ENCODE results near the gene KCNJ4. TPM values are rescaled to one million over a fixed set of nuclear protein-coding genes. Genes with fewer than 3 reads are reported as not detected.
"Not testable (repeated sequence)": the region's sequence is repeated elsewhere in the genome, so short reads cannot be mapped to it uniquely, and the experiment has no call there.

The KCNJ4 gene
- total RNA-seq, 1 experiment from 2014 or later, result 0.18 TPM

DNA sequence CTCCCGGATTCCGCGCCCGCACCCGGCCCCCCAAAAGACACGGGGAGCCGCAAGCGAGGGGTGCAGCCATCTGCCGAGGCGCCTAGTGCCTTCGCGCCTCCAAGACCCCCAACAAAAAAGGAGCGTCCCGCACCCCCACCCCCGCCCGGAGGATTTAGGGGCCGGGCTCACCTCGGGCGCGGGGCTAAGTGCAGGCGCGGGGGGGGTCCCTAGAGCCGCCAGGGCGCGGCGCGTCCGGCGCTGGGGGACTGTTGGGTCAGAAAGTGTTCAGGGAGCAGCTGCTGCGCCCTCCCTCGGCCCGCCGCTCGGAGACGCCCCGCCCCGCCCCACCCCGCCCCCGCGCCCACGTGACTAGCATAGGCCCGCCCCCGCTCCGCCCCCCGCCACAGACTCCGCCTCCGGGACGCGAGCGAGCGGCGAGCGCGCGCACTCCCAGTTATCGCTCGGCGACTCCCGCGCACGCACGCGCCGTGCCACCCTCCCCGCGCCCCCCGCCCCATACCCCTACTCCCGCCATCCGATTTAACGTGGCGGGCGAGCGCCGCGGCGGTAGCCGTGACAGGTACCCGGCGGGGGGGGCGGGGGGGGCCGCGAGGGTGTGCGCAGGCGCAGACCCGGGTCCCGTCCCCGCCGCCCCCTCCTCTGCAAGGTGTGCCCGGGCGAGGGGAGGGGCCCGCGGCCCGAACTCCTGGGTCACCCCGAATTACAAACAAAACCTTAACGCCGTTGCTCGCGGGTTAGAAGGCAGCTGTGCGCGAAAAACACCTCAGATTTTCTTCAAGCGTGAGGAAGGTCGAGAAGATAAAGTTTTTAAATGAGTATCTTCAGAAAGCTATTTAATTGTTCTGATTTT is 56.2 kb downstream of the KCNJ4 start:
- BruUV-seq (replicated peaks), result no TSS peak
- POLR2A ChIA-PET, result interaction anchor here (0.7 kb wide), 1 partner anchor 155 kb away, joined by 4 read pairs; no protein-coding TSS in a partner anchor
- peak overlapping the region; percentile 61 to 66 for H3K4me3 ChIP-seq (ENCODE audit: low read depth in 2 of 2, low read length in 2 of 2)

DNA sequence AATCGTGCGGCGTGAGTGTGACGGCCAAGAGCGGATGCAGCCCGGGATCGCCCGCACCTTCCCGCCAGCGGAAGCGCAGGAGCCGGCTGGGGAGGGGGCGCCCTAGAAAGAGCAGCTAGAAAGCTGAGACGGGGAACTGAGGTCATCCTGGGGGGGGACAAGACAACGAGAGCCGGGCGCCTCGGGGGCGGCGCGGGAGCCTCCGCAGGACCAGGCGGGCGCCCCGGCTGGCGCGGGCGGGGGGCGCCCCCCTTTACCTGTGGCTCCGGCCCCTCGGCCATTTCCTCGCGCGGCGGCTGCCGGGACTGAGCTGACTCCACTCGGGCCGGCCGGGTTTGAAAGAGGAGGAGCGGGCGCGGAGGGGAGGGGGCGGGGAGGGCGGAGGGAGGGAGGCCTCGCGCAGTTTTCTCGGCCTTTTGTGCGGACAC is 56.8 kb downstream of the KCNJ4 start:
- H3K36me3 ChIP-seq (ENCODE audit: control insufficient read depth, insufficient read depth, low read length); H3K4me1 ChIP-seq (ENCODE audit: control insufficient read depth, insufficient read depth, low read length); BruUV-seq (replicated peaks); H3K27ac ChIP-seq (ENCODE audit: low read length); DNase-seq (ENCODE audit: low read depth, low spot score); H3K9me3 ChIP-seq (ENCODE audit: control insufficient read depth, insufficient read depth, low read depth, low read length); in situ Hi-C loops (cut with HindIII; ENCODE audit: low pct_unique_long_range_greater_than_20kb, low sequenced_read_pairs); H3K27me3 ChIP-seq (ENCODE audit: control insufficient read depth, insufficient read depth, low read length): not testable (repeated sequence)
- intact Hi-C loops (cut with micrococcal nuclease; ENCODE audit: unreplicated experiment), result loop anchor here (10.0 kb wide), 1 partner anchor 177 kb away; the partner anchor contains the start of gene DMC1
- peak; percentile 86 for ATAC-seq
- H3K4me3 ChIP-seq (ENCODE audit: low read depth in 2 of 2, low read length in 2 of 2), result peak overlapping the region; percentile 61
- ChIA-PET POLR2A (interaction anchor here (0.6 kb wide), 1 partner anchor 196 kb away, joined by 3 read pairs; the partner anchor contains the start of gene MAFF), CTCF (interaction anchor here (0.6 kb wide), 3 partner anchors 175 to 1098 kb away, joined by 3 to 8 read pairs (median 3); no protein-coding TSS in a partner anchor)

More for the DNA sequence above, 56.2 kb downstream of the KCNJ4 start:
- no peak for DNase-seq (ENCODE audit: low read depth, low spot score)
- TF ChIP-seq TCF7L2 (IDR thresholded peaks at IDR 0.05; ENCODE audit: low read depth, low read length), result no peak
- TF ChIP-seq CTCF (IDR thresholded peaks at IDR 0.05), result no peak
- TF ChIP-seq SIN3A (IDR thresholded peaks at IDR 0.05; ENCODE audit: borderline replicate concordance, insufficient read depth, low read depth, low read length), result 0 out of 2 replicates have a peak, but pooled peaks have one; percentile 31
- no peak for TF ChIP-seq POLR2AphosphoS5 (IDR thresholded peaks at IDR 0.05; ENCODE audit: low read depth, low read length)
- intact Hi-C loops (cut with micrococcal nuclease; ENCODE audit: unreplicated experiment), result loop anchor here (10.0 kb wide), 1 partner anchor 176 kb away; the partner anchor contains the start of gene DMC1
- peak; percentile 86 for ATAC-seq
- peaks cover 8% of the 10 kb centered on the region for H3K4me1 ChIP-seq (ENCODE audit: control insufficient read depth, insufficient read depth, low read length)
- in situ Hi-C loops (cut with HindIII; ENCODE audit: low pct_unique_long_range_greater_than_20kb, low sequenced_read_pairs), result no loop called here
- no peaks in the 10 kb centered on the region for H3K9me3 ChIP-seq (ENCODE audit: control insufficient read depth, insufficient read depth, low read depth, low read length)
- CTCF ChIA-PET, result interaction anchor here (0.6 kb wide), 4 partner anchors 8 to 1097 kb away, joined by 3 to 8 read pairs (median 3); no protein-coding TSS in a partner anchor
- H3K36me3 ChIP-seq (ENCODE audit: control insufficient read depth, insufficient read depth, low read length), result no peaks in the 10 kb centered on the region
- H3K27me3 ChIP-seq (ENCODE audit: control insufficient read depth, insufficient read depth, low read length), result no peaks in the 10 kb centered on the region
- peak overlapping the region; percentile 69 for H3K27ac ChIP-seq (ENCODE audit: low read length)

GRCh38 chr22:38397189-38398085 is 57.6 kb downstream of the KCNJ4 start:
- no peaks in the 10 kb centered on the region for H3K9me3 ChIP-seq (ENCODE audit: control insufficient read depth, insufficient read depth, low read depth, low read length)
- H3K4me3 ChIP-seq (ENCODE audit: low read depth in 2 of 2, low read length in 2 of 2), result peak overlapping the region; percentile 61
- BruUV-seq (replicated peaks), result no TSS peak
- H3K4me1 ChIP-seq (ENCODE audit: control insufficient read depth, insufficient read depth, low read length), result peaks cover 8% of the 10 kb centered on the region
- in situ Hi-C loops (cut with HindIII; ENCODE audit: low pct_unique_long_range_greater_than_20kb, low sequenced_read_pairs), result no loop called here
- H3K27me3 ChIP-seq (ENCODE audit: control insufficient read depth, insufficient read depth, low read length), result no peaks in the 10 kb centered on the region
- no peak for DNase-seq (ENCODE audit: low read depth, low spot score)
- H3K27ac ChIP-seq (ENCODE audit: low read length), result peak overlapping the region; percentile 59
- H3K36me3 ChIP-seq (ENCODE audit: control insufficient read depth, insufficient read depth, low read length), result no peaks in the 10 kb centered on the region
- peak; percentile 74 for ATAC-seq
- intact Hi-C loops (cut with micrococcal nuclease; ENCODE audit: unreplicated experiment), result loop anchor here (10.0 kb wide), 1 partner anchor 177 kb away; the partner anchor contains the start of gene DMC1
- ChIA-PET CTCF (no interaction called here), POLR2A (interaction anchor here (0.6 to 0.7 kb wide), 2 partner anchors 195 to 323 kb away, joined by 3 read pairs; partner anchors contain the start of gene MAFF)
- TF ChIP-seq SIN3A (IDR thresholded peaks at IDR 0.05; ENCODE audit: borderline replicate concordance, insufficient read depth, low read depth, low read length) (0 out of 2 replicates have a peak, but pooled peaks have one; percentile 28), REST (IDR thresholded peaks at IDR 0.05; ENCODE audit: insufficient read depth in 1 of 2, low read depth in 2 of 2, low read length in 1 of 2) (no peak), TCF7L2 (IDR thresholded peaks at IDR 0.05; ENCODE audit: low read depth, low read length) (no peak), CTCF (IDR thresholded peaks at IDR 0.05) (no peak), POLR2AphosphoS5 (IDR thresholded peaks at IDR 0.05; ENCODE audit: low read depth, low read length) (no peak)

Measured in Panc1 (cell line).